HepG2 (cell line): ENCODE data around the gene ZBTB46. TPM values are rescaled to one million over a fixed set of nuclear protein-coding genes. Genes with fewer than 3 reads are reported as not detected.

Source experiments
- ATF7 ChIP-seq, 2 experiments: fragments of 450-650 bp in 1 of 2; sonication (generic) in 1 of 2; formaldehyde crosslinking in 1 of 2; IDR thresholded peaks; 2 replicates each; pipeline versions ENCODE4 v1.4.0 to v1.6.1; 2016 to 2020; ENCODE audit warnings: antibody characterized with exemption in 1 of 2, mild to moderate bottlenecking in 1 of 2, missing genetic modification reagents in 1 of 2
- BCLAF1 ChIP-seq: fragments of 450-650 bp; IDR thresholded peaks from 2 replicates; pipeline ENCODE4 v1.6.1; 2017; ENCODE audit warnings: mild to moderate bottlenecking
- BORCS8-MEF2B ChIP-seq: sonication (generic); formaldehyde crosslinking; IDR thresholded peaks from 2 replicates; pipeline ENCODE4 v1.8.0; 2022; ENCODE audit warnings: mild to moderate bottlenecking, missing genetic modification reagents
- LCORL ChIP-seq, 2 experiments: fragments of 450-650 bp in 1 of 2; sonication (generic) in 1 of 2; formaldehyde crosslinking in 1 of 2; IDR thresholded peaks; 2 replicates each; pipeline versions ENCODE4 v1.5.0 to v1.6.1; 2017 to 2020; ENCODE audit warnings: antibody characterized with exemption in 1 of 2, missing genetic modification reagents in 1 of 2
- MNT ChIP-seq: fragments of 450-650 bp; IDR thresholded peaks from 2 replicates; pipeline ENCODE4 v1.6.1; 2016
- NBN ChIP-seq: fragments of 450-650 bp; conservative IDR thresholded peaks from 2 replicates; pipeline ENCODE4 v1.6.1; 2017
- NONO ChIP-seq, 2 experiments: fragments of 450-650 bp in 1 of 2; sonication (generic) in 1 of 2; formaldehyde crosslinking in 1 of 2; IDR thresholded peaks in 1 of 2; conservative IDR thresholded peaks in 1 of 2; 2 replicates each; pipeline versions ENCODE4 v1.6.1 to v1.8.0; 2017 to 2022; ENCODE audit warnings: mild to moderate bottlenecking in 1 of 2, missing genetic modification reagents in 1 of 2, moderate library complexity in 1 of 2
- POLR2A ChIP-seq, 2 experiments: IDR thresholded peaks; 2 replicates each; pipeline ENCODE4 v1.6.1; 2011; ENCODE audit warnings: low read depth in 2 of 2, low read length in 2 of 2, mild to moderate bottlenecking in 1 of 2, moderate library complexity in 1 of 2; ENCODE audit not compliant: insufficient read depth in 1 of 2
- RAD51 ChIP-seq: fragments of 450-650 bp; IDR thresholded peaks from 2 replicates; pipeline ENCODE4 v1.6.1; 2016; ENCODE audit warnings: borderline replicate concordance
- REPIN1 ChIP-seq: sonication (generic); formaldehyde crosslinking; IDR thresholded peaks from 2 replicates; pipeline ENCODE4 v1.8.0; 2022; ENCODE audit warnings: missing genetic modification reagents, low read depth, mild to moderate bottlenecking, borderline replicate concordance
- SOX13 ChIP-seq, 3 experiments: fragments of 450-650 bp in 1 of 3; sonication (generic) in 1 of 3; formaldehyde crosslinking in 1 of 3; IDR thresholded peaks in 2 of 3; conservative IDR thresholded peaks in 1 of 3; 2 replicates each; pipeline versions ENCODE4 v1.5.0 to v1.6.1; 2016 to 2020; ENCODE audit warnings: antibody characterized with exemption in 1 of 3, mild to moderate bottlenecking in 1 of 3, missing compliant biosample characterization in 1 of 3, missing genetic modification reagents in 1 of 3, moderate library complexity in 1 of 3
- SOX6 ChIP-seq, 2 experiments: fragments of 450-650 bp in 1 of 2; sonication (generic) in 1 of 2; formaldehyde crosslinking in 1 of 2; IDR thresholded peaks; 2 replicates each; pipeline versions ENCODE4 v1.4.0 to v1.6.1; 2017 to 2020; ENCODE audit warnings: antibody characterized with exemption in 1 of 2, mild to moderate bottlenecking in 1 of 2, missing genetic modification reagents in 1 of 2
- TP53 ChIP-seq: sonication (generic); formaldehyde crosslinking; conservative IDR thresholded peaks from 2 replicates; pipeline ENCODE4 v1.4.0; 2020; ENCODE audit warnings: missing genetic modification reagents
- ZBTB38 ChIP-seq: sonication (generic); formaldehyde crosslinking; IDR thresholded peaks from 2 replicates; pipeline ENCODE4 v1.5.1; 2020; ENCODE audit warnings: mild to moderate bottlenecking, missing genetic modification reagents
- ZNF142 ChIP-seq: sonication (generic); formaldehyde crosslinking; IDR thresholded peaks from 2 replicates; pipeline ENCODE4 v1.4.0; 2020; ENCODE audit warnings: missing genetic modification reagents
- ZNF580 ChIP-seq: IDR thresholded peaks from 2 replicates; pipeline ENCODE4 v1.6.1; 2016; ENCODE audit warnings: low read depth, borderline replicate concordance
- ZNF629 ChIP-seq: sonication (generic); formaldehyde crosslinking; conservative IDR thresholded peaks from 2 replicates; pipeline ENCODE4 v1.5.0; 2020; ENCODE audit warnings: missing genetic modification reagents
- ZNF660 ChIP-seq: sonication (generic); formaldehyde crosslinking; IDR thresholded peaks from 2 replicates; pipeline ENCODE4 v1.5.1; 2020; ENCODE audit warnings: mild to moderate bottlenecking, low read depth, missing genetic modification reagents, borderline replicate concordance
- polyA plus RNA-seq, 8 experiments: library from polyadenylated mRNA; depleted of rRNA in 3 of 8; stranded (reverse) in 7 of 8; unstranded in 1 of 8; fragments of >200 nt; fragmentation: Illumina TruSeq in 4 of 8; extraction: Trizol in 4 of 8; gene quantifications; 2 replicates each; pipeline versions ENCODE4 v1.2.1 to v1.2.3, GENCODE V29; 2011 to 2016; ENCODE audit warnings: low read depth in 4 of 8, missing spikeins in 1 of 8, mixed read lengths in 1 of 8; ENCODE audit not compliant: insufficient read depth in 1 of 8
- total RNA-seq, 5 experiments: library from RNA; depleted of rRNA; stranded (reverse); fragments of >200 nt; fragmentation: Illumina TruSeq; extraction: Trizol; gene quantifications; 2 replicates each; pipeline ENCODE4 v1.2.3, GENCODE V29; 2016; ENCODE audit warnings: low read depth in 1 of 5

ZBTB46 gene
- total and polyA plus RNA-seq, 2 of the 13 experiments (the other 11 are each of a cell fraction or from before 2014, with no cell fraction given), result 1.6 to 13.5 TPM

- TF ChIP-seq SOX13 (IDR thresholded peaks at IDR 0.05), result no peak
- TF ChIP-seq SOX13 (CRISPR knock-in tag; conservative IDR thresholded peaks at IDR 0.05 in 1 of 2, IDR thresholded peaks at IDR 0.05 in 1 of 2), result no peak
- TF ChIP-seq REPIN1 (CRISPR knock-in tag), result 0 out of 2 replicates have a peak, but pooled peaks have one; percentile 5
- TF ChIP-seq RAD51, result peak; percentile 38; the same call in 1 of the 2 replicates
- TF ChIP-seq BCLAF1, result no peak
- no peak for TF ChIP-seq BORCS8-MEF2B (CRISPR knock-in tag)
- peak; percentile 81; the same call in 1 of the 2 replicates for TF ChIP-seq SOX6 (IDR thresholded peaks at IDR 0.05)
- no peak for TF ChIP-seq SOX6 (CRISPR knock-in tag; IDR thresholded peaks at IDR 0.05)
- TF ChIP-seq ZNF580 (CRISPR knock-in tag), result no peak
- TF ChIP-seq LCORL (IDR thresholded peaks at IDR 0.05), result 0 out of 2 replicates have a peak, but pooled peaks have one; percentile 40
- TF ChIP-seq LCORL (CRISPR knock-in tag; IDR thresholded peaks at IDR 0.05), result no peak
- no peak for TF ChIP-seq ZNF660 (CRISPR knock-in tag)
- TF ChIP-seq NBN, result peak; percentile 74; the same call in 1 of the 2 replicates
- TF ChIP-seq NONO (IDR thresholded peaks at IDR 0.05), result 0 out of 2 replicates have a peak, but pooled peaks have one; percentile 41
- TF ChIP-seq NONO (CRISPR knock-in tag; conservative IDR thresholded peaks at IDR 0.05), result no peak
- peak; percentile 25; the same call in 1 of the 2 replicates for TF ChIP-seq ATF7 (IDR thresholded peaks at IDR 0.05)
- TF ChIP-seq ATF7 (CRISPR knock-in tag; IDR thresholded peaks at IDR 0.05), result no peak
- TF ChIP-seq ZNF629 (CRISPR knock-in tag), result no peak
- peak; percentile 37; the same call in 1 of the 2 replicates for TF ChIP-seq MNT
- no peak for TF ChIP-seq ZBTB38 (CRISPR knock-in tag)
- TF ChIP-seq ZNF142 (CRISPR knock-in tag), result no peak
- peak in 1 of 2 experiments; percentile 40; a peak in 1 of 4 replicates for TF ChIP-seq POLR2A (IDR thresholded peaks at IDR 0.05; ENCODE audit: insufficient read depth in 1 of 2, low read depth in 2 of 2, low read length in 2 of 2)
- TF ChIP-seq TP53 (CRISPR knock-in tag), result no peak
Measured at GRCh38 chr20:63731410-63731809, 99.7 kb downstream of the ZBTB46 start (continued).
